K562 (cell line): ENCODE data around the gene AACS. TPM values are rescaled to one million over a fixed set of nuclear protein-coding genes. Genes with fewer than 3 reads are reported as not detected.

Experiments used
- C11orf30 ChIP-seq: fragments of 450-650 bp; IDR thresholded peaks from 2 replicates; pipeline ENCODE4 v1.6.1; 2016; ENCODE audit warnings: low read depth, mild to moderate bottlenecking
- CBX3 ChIP-seq, 2 experiments: IDR thresholded peaks; 1 replicate in 1 of 2; 2 replicates in 1 of 2; pipeline ENCODE4 v1.6.1; 2012; ENCODE audit warnings: inconsistent platforms in 2 of 2, low read length in 2 of 2, borderline replicate concordance in 1 of 2, control low read depth in 1 of 2
- CC2D1A ChIP-seq: fragments of 450-650 bp; IDR thresholded peaks from 2 replicates; pipeline ENCODE4 v1.6.1; 2017; ENCODE audit warnings: mild to moderate bottlenecking
- EGR1 ChIP-seq: fragments of 450-650 bp; conservative IDR thresholded peaks from 2 replicates; pipeline ENCODE4 v1.6.1; 2017; ENCODE audit warnings: mild to moderate bottlenecking
- FOXA3 ChIP-seq, 2 experiments: fragments of 450-650 bp in 1 of 2; sonication (generic) in 1 of 2; formaldehyde crosslinking; IDR thresholded peaks in 1 of 2; conservative IDR thresholded peaks in 1 of 2; 2 replicates each; pipeline versions ENCODE4 v1.4.0 to v1.8.0; 2020 to 2022; ENCODE audit warnings: mild to moderate bottlenecking in 2 of 2, missing genetic modification reagents in 1 of 2
- GATA2 ChIP-seq: sonication (generic); formaldehyde crosslinking; IDR thresholded peaks from 2 replicates; pipeline ENCODE4 v1.4.0; 2020; ENCODE audit warnings: mild to moderate bottlenecking, missing genetic modification reagents
- JUNB ChIP-seq: fragments of 450-650 bp; formaldehyde crosslinking; conservative IDR thresholded peaks from 2 replicates; pipeline ENCODE4 v1.4.0; 2020; ENCODE audit warnings: mild to moderate bottlenecking
- MBD1 ChIP-seq: fragments of 250-450 bp; sonication (Bioruptor Pico); IDR thresholded peaks from 2 replicates; pipeline ENCODE4 v1.8.0; 2022; ENCODE audit warnings: inconsistent platforms
- NFRKB ChIP-seq: fragments of 450-650 bp; IDR thresholded peaks from 2 replicates; pipeline ENCODE4 v1.6.1; 2016; ENCODE audit warnings: low read depth
- RCOR1 ChIP-seq, 2 experiments: IDR thresholded peaks; 2 replicates each; pipeline ENCODE4 v1.6.1; 2012; ENCODE audit warnings: low read depth in 2 of 2, low read length in 2 of 2, borderline replicate concordance in 1 of 2, improper control_type of control experiment in 1 of 2
- REST ChIP-seq, 2 experiments: fragments of 450-650 bp; formaldehyde crosslinking in 1 of 2; IDR thresholded peaks; 2 replicates each; pipeline versions ENCODE4 v1.4.0 to v1.6.1; 2014 to 2020; ENCODE audit warnings: mild to moderate bottlenecking in 2 of 2, borderline replicate concordance in 1 of 2, low read depth in 1 of 2
- SFPQ ChIP-seq: fragments of 200-400 bp; formaldehyde crosslinking; IDR thresholded peaks from 2 replicates; pipeline ENCODE4 v1.6.1; 2017; ENCODE audit warnings: mild to moderate bottlenecking, low read depth, low read length, moderate library complexity
- TAF7 ChIP-seq: fragments of 450-650 bp; IDR thresholded peaks from 2 replicates; pipeline ENCODE4 v1.6.1; 2016; ENCODE audit warnings: missing genetic modification characterization, missing compliant biosample characterization
- TCF3 ChIP-seq: sonication (generic); formaldehyde crosslinking; IDR thresholded peaks from 2 replicates; pipeline ENCODE4 v1.4.0; 2020; ENCODE audit warnings: mild to moderate bottlenecking, missing genetic modification reagents
- polyA plus RNA-seq, 8 experiments: library from polyadenylated mRNA; depleted of rRNA in 4 of 8; stranded (reverse) in 5 of 8; unstranded in 3 of 8; fragments of >200 nt; fragmentation: Nextera tagmentation in 2 of 8; fragmentation: Illumina TruSeq in 1 of 8; extraction: Ambion mirVana in 2 of 8; extraction: Trizol in 1 of 8; gene quantifications; 2 replicates each; pipeline versions ENCODE4 v1.2.1 to v1.2.3, GENCODE V29; 2011 to 2014; ENCODE audit warnings: inconsistent platforms in 1 of 8, missing spikeins in 1 of 8
- total RNA-seq, 7 experiments: library from RNA; depleted of rRNA in 6 of 7; stranded (reverse); fragments of >200 nt in 6 of 7; fragmentation: Illumina TruSeq in 2 of 7; extraction: Trizol in 2 of 7; gene quantifications; 2 replicates each; pipeline versions ENCODE4 v1.2.1 to v1.2.3, GENCODE V29; 2011 to 2021; ENCODE audit warnings: low replicate concordance in 1 of 7

Gene AACS
- total and polyA plus RNA-seq, 9 of the 15 experiments (the other 6 are each of a cell fraction or from before 2014, with no cell fraction given): 2.4 to 13.0 (median 6.0) TPM

- TF ChIP-seq SFPQ (no peak), MBD1 (CRISPR knock-in tag) (no peak), CBX3 (IDR thresholded peaks at IDR 0.05; ENCODE audit: borderline replicate concordance in 1 of 2, low read length in 2 of 2) (no peak), NFRKB (no peak), CC2D1A (0 out of 2 replicates have a peak, but pooled peaks have one; percentile 19), EGR1 (peak; percentile 90), RCOR1 (IDR thresholded peaks at IDR 0.05; ENCODE audit: borderline replicate concordance in 1 of 2, low read depth in 2 of 2, low read length in 2 of 2) (peak in 1 of 2 experiments; percentile 56; a peak in 2 of 4 replicates), FOXA3 (CRISPR knock-in tag; conservative IDR thresholded peaks at IDR 0.05 in 1 of 2, IDR thresholded peaks at IDR 0.05 in 1 of 2) (no peak), REST (IDR thresholded peaks at IDR 0.05; ENCODE audit: borderline replicate concordance) (peak; percentile 74; the same call in 1 of the 2 replicates), REST (CRISPR knock-in tag; IDR thresholded peaks at IDR 0.05; ENCODE audit: low read depth) (no peak), JUNB (no peak), TAF7 (tag) (no peak), C11orf30 (no peak), GATA2 (CRISPR knock-in tag) (no peak), TCF3 (0 out of 2 replicates have a peak, but pooled peaks have one; percentile 10)
Observed at GRCh38 chr12:125183187-125184067, 118.2 kb downstream of the AACS start (continued).
